ENCODE data around the gene MMAB.

DNA sequence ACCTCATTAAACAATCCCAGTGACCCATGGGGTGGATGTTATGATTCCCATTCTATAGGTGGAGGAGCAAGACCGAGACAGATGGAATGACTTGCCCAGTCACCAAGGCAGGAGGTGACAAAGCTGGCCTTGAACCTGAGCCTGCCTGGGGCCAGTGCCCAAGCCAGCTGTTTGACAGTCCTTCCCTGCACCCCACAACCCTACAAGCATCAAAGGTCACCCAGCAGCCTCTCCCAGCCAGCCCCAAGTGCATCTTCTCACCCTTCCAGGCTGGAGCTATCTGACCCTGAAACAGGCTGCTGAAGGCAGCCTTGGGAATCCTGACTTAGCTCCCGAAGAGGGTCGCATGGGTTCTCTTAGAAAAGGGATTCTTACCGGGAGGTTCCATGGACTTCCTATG, 20.3 kb downstream of the MMAB start:
- TF ChIP-seq, protein P1, sequence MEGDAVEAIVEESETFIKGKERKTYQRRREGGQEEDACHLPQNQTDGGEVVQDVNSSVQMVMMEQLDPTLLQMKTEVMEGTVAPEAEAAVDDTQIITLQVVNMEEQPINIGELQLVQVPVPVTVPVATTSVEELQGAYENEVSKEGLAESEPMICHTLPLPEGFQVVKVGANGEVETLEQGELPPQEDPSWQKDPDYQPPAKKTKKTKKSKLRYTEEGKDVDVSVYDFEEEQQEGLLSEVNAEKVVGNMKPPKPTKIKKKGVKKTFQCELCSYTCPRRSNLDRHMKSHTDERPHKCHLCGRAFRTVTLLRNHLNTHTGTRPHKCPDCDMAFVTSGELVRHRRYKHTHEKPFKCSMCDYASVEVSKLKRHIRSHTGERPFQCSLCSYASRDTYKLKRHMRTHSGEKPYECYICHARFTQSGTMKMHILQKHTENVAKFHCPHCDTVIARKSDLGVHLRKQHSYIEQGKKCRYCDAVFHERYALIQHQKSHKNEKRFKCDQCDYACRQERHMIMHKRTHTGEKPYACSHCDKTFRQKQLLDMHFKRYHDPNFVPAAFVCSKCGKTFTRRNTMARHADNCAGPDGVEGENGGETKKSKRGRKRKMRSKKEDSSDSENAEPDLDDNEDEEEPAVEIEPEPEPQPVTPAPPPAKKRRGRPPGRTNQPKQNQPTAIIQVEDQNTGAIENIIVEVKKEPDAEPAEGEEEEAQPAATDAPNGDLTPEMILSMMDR (IDR thresholded peaks at IDR 0.05), result no peak
- no peak for TF ChIP-seq POLR2A (IDR thresholded peaks at IDR 0.05)
- TF ChIP-seq EP300 (IDR thresholded peaks at IDR 0.05), result no peak

All from tibial nerve (tissue), 4 donors.